ENCODE results near the gene KNL1. TPM values are rescaled to one million over a fixed set of nuclear protein-coding genes. Genes with fewer than 3 reads are reported as not detected.

Gene KNL1
- total and polyA plus RNA-seq, 4 donors, result 0.45 to 5.4 (median 0.74) TPM

DNA sequence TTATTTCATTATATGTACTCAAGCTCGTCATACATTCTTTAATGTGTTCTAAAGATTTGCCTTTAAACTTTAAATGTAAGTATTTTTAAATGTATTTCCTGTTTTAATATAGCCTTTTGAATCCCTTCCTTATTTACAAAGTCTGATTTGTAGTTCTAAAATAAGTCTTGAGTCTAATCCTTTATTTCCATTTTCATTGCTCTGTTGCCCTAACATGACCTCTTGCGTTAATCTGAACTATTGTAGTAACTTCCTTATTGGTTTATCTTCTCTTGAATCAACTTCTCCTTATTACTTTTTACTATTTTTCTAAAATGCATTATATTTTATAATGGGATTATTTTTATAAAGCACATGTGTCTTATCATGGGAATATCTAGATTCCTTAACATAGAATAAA lies 24.0 kb downstream of the KNL1 start:
- Histone ChIP-seq H3K4me1 (ENCODE audit: control insufficient read depth in 5 of 5, insufficient read depth in 5 of 5, low read length in 5 of 5) (no peaks in the 10 kb centered on the region), H3K27ac (ENCODE audit: low read depth in 1 of 2, low read length in 1 of 2) (no peak overlapping the region), H3K36me3 (ENCODE audit: control insufficient read depth in 4 of 4, insufficient read depth in 4 of 4, low read length in 4 of 4) (no peaks in the 10 kb centered on the region), H3K27me3 (ENCODE audit: control insufficient read depth in 3 of 3, insufficient read depth in 3 of 3, low read length in 2 of 3) (no peaks in the 10 kb centered on the region), H3K9me3 (ENCODE audit: control insufficient read depth in 4 of 4, insufficient read depth in 3 of 4, low read length in 3 of 4) (no peaks in the 10 kb centered on the region), H3K9ac (ENCODE audit: insufficient read depth in 1 of 2, low read length in 2 of 2) (no peak overlapping the region), H3K4me3 (no peak overlapping the region)
- TF ChIP-seq, protein P1, sequence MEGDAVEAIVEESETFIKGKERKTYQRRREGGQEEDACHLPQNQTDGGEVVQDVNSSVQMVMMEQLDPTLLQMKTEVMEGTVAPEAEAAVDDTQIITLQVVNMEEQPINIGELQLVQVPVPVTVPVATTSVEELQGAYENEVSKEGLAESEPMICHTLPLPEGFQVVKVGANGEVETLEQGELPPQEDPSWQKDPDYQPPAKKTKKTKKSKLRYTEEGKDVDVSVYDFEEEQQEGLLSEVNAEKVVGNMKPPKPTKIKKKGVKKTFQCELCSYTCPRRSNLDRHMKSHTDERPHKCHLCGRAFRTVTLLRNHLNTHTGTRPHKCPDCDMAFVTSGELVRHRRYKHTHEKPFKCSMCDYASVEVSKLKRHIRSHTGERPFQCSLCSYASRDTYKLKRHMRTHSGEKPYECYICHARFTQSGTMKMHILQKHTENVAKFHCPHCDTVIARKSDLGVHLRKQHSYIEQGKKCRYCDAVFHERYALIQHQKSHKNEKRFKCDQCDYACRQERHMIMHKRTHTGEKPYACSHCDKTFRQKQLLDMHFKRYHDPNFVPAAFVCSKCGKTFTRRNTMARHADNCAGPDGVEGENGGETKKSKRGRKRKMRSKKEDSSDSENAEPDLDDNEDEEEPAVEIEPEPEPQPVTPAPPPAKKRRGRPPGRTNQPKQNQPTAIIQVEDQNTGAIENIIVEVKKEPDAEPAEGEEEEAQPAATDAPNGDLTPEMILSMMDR (IDR thresholded peaks at IDR 0.05; ENCODE audit: control extremely low read depth, extremely low read depth), result no peak
- ATAC-seq (ENCODE audit: insufficient read depth, low FRiP score) (no peak), DNase-seq (no peak)
- WGBS, 2 donors, result 39 to 55% methylated on average over 2 of the region's 2 CpGs

DNA sequence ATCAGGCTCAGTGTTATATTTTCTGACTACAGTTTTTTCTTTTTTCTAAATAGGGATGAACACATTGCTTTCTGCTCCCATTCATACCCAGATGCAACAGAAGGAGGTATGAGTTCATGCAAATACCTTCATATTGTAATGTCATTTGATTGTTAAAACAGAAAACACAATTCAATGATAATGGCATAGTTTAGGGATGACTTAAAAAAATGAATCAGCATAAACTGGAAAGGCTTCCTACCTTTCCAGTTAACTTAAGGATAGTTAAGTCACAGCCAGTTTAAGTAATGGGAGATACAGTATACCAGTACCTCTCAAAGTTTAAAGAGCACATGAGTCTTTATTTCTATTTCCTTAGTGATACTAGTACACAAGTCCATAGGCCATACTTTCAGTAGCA lies 24.9 kb downstream of the KNL1 start:
- DNase-seq (no peak), ATAC-seq (ENCODE audit: insufficient read depth, low FRiP score) (no peak)
- H3K9me3 ChIP-seq (ENCODE audit: control insufficient read depth in 4 of 4, insufficient read depth in 3 of 4, low read length in 3 of 4), result no peaks in the 10 kb centered on the region
- no peak overlapping the region for H3K27ac ChIP-seq (ENCODE audit: low read depth in 1 of 2, low read length in 1 of 2)
- no peaks in the 10 kb centered on the region for H3K36me3 ChIP-seq (ENCODE audit: control insufficient read depth in 4 of 4, insufficient read depth in 4 of 4, low read length in 4 of 4)
- TF ChIP-seq, protein P1 (IDR thresholded peaks at IDR 0.05; ENCODE audit: control extremely low read depth, extremely low read depth), result no peak
- no peak overlapping the region for H3K4me3 ChIP-seq
- no peak overlapping the region for H3K9ac ChIP-seq (ENCODE audit: insufficient read depth in 1 of 2, low read length in 2 of 2)
- no peaks in the 10 kb centered on the region for H3K27me3 ChIP-seq (ENCODE audit: control insufficient read depth in 3 of 3, insufficient read depth in 3 of 3, low read length in 2 of 3)
- no peaks in the 10 kb centered on the region for H3K4me1 ChIP-seq (ENCODE audit: control insufficient read depth in 5 of 5, insufficient read depth in 5 of 5, low read length in 5 of 5)

DNA sequence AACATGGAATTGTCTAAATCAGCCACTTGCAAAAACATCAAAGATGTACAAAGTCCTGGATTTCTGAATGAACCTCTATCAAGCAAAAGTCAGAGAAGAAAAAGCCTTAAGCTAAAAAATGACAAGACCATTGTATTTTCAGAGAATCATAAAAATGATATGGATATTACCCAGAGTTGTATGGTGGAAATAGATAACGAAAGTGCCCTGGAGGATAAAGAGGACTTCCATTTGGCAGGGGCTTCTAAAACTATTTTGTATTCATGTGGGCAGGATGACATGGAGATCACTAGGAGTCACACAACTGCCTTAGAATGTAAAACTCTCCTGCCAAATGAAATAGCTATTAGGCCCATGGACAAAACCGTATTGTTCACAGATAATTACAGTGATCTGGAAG lies 29.3 kb downstream of the KNL1 start:
- TF ChIP-seq, protein P1 (IDR thresholded peaks at IDR 0.05; ENCODE audit: control extremely low read depth, extremely low read depth), result no peak
- H3K4me1 ChIP-seq (ENCODE audit: control insufficient read depth in 5 of 5, insufficient read depth in 5 of 5, low read length in 5 of 5), result no peaks in the 10 kb centered on the region
- H3K27me3 ChIP-seq (ENCODE audit: control insufficient read depth in 3 of 3, insufficient read depth in 3 of 3, low read length in 2 of 3), result no peaks in the 10 kb centered on the region
- no peak overlapping the region for H3K4me3 ChIP-seq
- H3K9ac ChIP-seq (ENCODE audit: insufficient read depth in 1 of 2, low read length in 2 of 2), result no peak overlapping the region
- ATAC-seq (ENCODE audit: insufficient read depth, low FRiP score) (no peak), DNase-seq (no peak)
- no peaks in the 10 kb centered on the region for H3K9me3 ChIP-seq (ENCODE audit: control insufficient read depth in 4 of 4, insufficient read depth in 3 of 4, low read length in 3 of 4)
- H3K27ac ChIP-seq (ENCODE audit: low read depth in 1 of 2, low read length in 1 of 2), result no peak overlapping the region
- 95 to 98% methylated on average over 2 of the region's 2 CpGs for WGBS, 2 donors
- no peaks in the 10 kb centered on the region for H3K36me3 ChIP-seq (ENCODE audit: control insufficient read depth in 4 of 4, insufficient read depth in 4 of 4, low read length in 4 of 4)

DNA sequence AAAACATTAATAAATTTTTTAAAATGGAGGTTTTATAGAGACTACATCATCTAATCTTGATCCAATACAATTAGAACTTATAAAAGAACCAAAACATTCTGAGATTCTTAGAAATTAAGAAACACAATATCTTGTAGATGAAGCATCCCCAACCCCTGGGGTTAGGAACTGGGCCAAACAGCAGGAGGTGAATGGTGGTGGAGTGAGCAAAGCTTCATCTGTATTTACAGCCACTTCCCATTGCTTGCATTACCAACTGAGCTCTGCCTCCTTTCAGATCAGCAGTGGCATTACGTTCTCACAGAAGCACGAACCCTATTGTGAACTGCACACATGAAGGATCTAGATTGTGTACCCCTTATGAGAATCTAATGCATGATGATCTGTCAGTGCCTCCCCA lies 36.3 kb downstream of the KNL1 start:
- no peaks in the 10 kb centered on the region for H3K4me1 ChIP-seq (ENCODE audit: control insufficient read depth in 5 of 5, insufficient read depth in 5 of 5, low read length in 5 of 5)
- no peak overlapping the region for H3K4me3 ChIP-seq
- TF ChIP-seq, protein P1 (IDR thresholded peaks at IDR 0.05; ENCODE audit: control extremely low read depth, extremely low read depth), result no peak
- H3K9me3 ChIP-seq (ENCODE audit: control insufficient read depth in 4 of 4, insufficient read depth in 3 of 4, low read length in 3 of 4), result no peaks in the 10 kb centered on the region
- H3K9ac ChIP-seq (ENCODE audit: insufficient read depth in 1 of 2, low read length in 2 of 2), result no peak overlapping the region
- H3K36me3 ChIP-seq (ENCODE audit: control insufficient read depth in 4 of 4, insufficient read depth in 4 of 4, low read length in 4 of 4), result peaks cover 0 to 4% (median 0%) of the 10 kb centered on the region in 4 donors
- DNase-seq (no peak), ATAC-seq (ENCODE audit: insufficient read depth, low FRiP score) (no peak)
- H3K27ac ChIP-seq (ENCODE audit: low read depth in 1 of 2, low read length in 1 of 2), result no peak overlapping the region
- WGBS, 2 donors, result 99 to 100% methylated on average over 2 of the region's 2 CpGs
- H3K27me3 ChIP-seq (ENCODE audit: control insufficient read depth in 3 of 3, insufficient read depth in 3 of 3, low read length in 2 of 3), result no peaks in the 10 kb centered on the region

Measured in lung (tissue), 12 donors.